ENCODE data around the gene EREG.

The EREG gene

GRCh38 chr4:74413265-74413664 lies 48.3 kb downstream of the EREG start:
- no peak for DNase-seq (ENCODE audit: low read depth)
- no peak overlapping the region for H3K4me3 ChIP-seq (ENCODE audit: low read depth, low read length)
- TF ChIP-seq MAX (IDR thresholded peaks at IDR 0.05; ENCODE audit: low read depth, low read length) (no peak), POLR2A (IDR thresholded peaks at IDR 0.05; ENCODE audit: extremely low read depth, insufficient read length) (no peak), MYC (IDR thresholded peaks at IDR 0.05; ENCODE audit: low read depth, low read length) (no peak), CTCF (IDR thresholded peaks at IDR 0.05; ENCODE audit: low read depth, low read length) (no peak)

- no peak overlapping the region for H3K4me3 ChIP-seq (ENCODE audit: low read depth, low read length)
- TF ChIP-seq POLR2A (IDR thresholded peaks at IDR 0.05; ENCODE audit: extremely low read depth, insufficient read length) (no peak), MYC (IDR thresholded peaks at IDR 0.05; ENCODE audit: low read depth, low read length) (no peak), CTCF (IDR thresholded peaks at IDR 0.05; ENCODE audit: low read depth, low read length) (no peak), MAX (IDR thresholded peaks at IDR 0.05; ENCODE audit: low read depth, low read length) (no peak)
- no peak for DNase-seq (ENCODE audit: low read depth)
These were observed 49.3 kb downstream of the EREG start for GRCh38 chr4:74414149-74414809.

GRCh38 chr4:74415602-74416300 lies 50.8 kb downstream of the EREG start:
- no peak overlapping the region for H3K4me3 ChIP-seq (ENCODE audit: low read depth, low read length)
- TF ChIP-seq MYC (IDR thresholded peaks at IDR 0.05; ENCODE audit: low read depth, low read length) (no peak), POLR2A (IDR thresholded peaks at IDR 0.05; ENCODE audit: extremely low read depth, insufficient read length) (no peak), MAX (IDR thresholded peaks at IDR 0.05; ENCODE audit: low read depth, low read length) (no peak), CTCF (IDR thresholded peaks at IDR 0.05; ENCODE audit: low read depth, low read length) (no peak)
- no peak for DNase-seq (ENCODE audit: low read depth)

GRCh38 chr4:74418063-74418670 lies 53.2 kb downstream of the EREG start:
- TF ChIP-seq CTCF (IDR thresholded peaks at IDR 0.05; ENCODE audit: low read depth, low read length) (no peak), POLR2A (IDR thresholded peaks at IDR 0.05; ENCODE audit: extremely low read depth, insufficient read length) (no peak), MAX (IDR thresholded peaks at IDR 0.05; ENCODE audit: low read depth, low read length) (no peak), MYC (IDR thresholded peaks at IDR 0.05; ENCODE audit: low read depth, low read length) (no peak)
- no peak overlapping the region for H3K4me3 ChIP-seq (ENCODE audit: low read depth, low read length)
- DNase-seq (ENCODE audit: low read depth), result no peak

GRCh38 chr4:74420863-74421262 lies 55.9 kb downstream of the EREG start:
- no peak for TF ChIP-seq POLR2A (IDR thresholded peaks at IDR 0.05; ENCODE audit: extremely low read depth, insufficient read length)
- no peak for TF ChIP-seq MYC (IDR thresholded peaks at IDR 0.05; ENCODE audit: low read depth, low read length)
- no peak for TF ChIP-seq CTCF (IDR thresholded peaks at IDR 0.05; ENCODE audit: low read depth, low read length)
- no peak for TF ChIP-seq MAX (IDR thresholded peaks at IDR 0.05; ENCODE audit: low read depth, low read length)
- DNase-seq (ENCODE audit: low read depth), result no peak
- no peak overlapping the region for H3K4me3 ChIP-seq (ENCODE audit: low read depth, low read length)

Data from NB4 (cell line).